WTC11 (cell line): ENCODE results near the gene CACNB1. TPM values are rescaled to one million over a fixed set of nuclear protein-coding genes. Genes with fewer than 3 reads are reported as not detected.
A peak's percentile ranks its signal among the peaks of the same experiment; 100 is the strongest.

Source experiments
- ATAC-seq: fragments of 200-7000 bp; cut with Tn5 transposase; 2 replicates; pipeline ENCODE4 v1.10.0; 2021; ENCODE audit warnings: mild to moderate bottlenecking, moderate library complexity
- CTCF ChIA-PET: fragments of 300-600 bp; sonication (Branson Sonifier 250); formaldehyde crosslinking; loops from one replicate; lab custom pipeline; 2021; ENCODE audit warnings: antibody characterized with exemption; lab: Charles Lee
- POLR2A ChIA-PET: fragments of 350-600 bp; sonication (Branson Sonifier 250); formaldehyde crosslinking; loops from one replicate; lab custom pipeline; 2021; ENCODE audit warnings: antibody characterized with exemption; lab: Charles Lee
- DNase-seq: peaks from one replicate; pipeline ENCODE4 v3.0.0; 2021; ENCODE audit warnings: low spot score
- H3K27ac Mint-ChIP-seq: 2 replicates; pipeline ENCODE4 v1.8.0; 2021; ENCODE audit warnings: mixed read lengths
- H3K27me3 Mint-ChIP-seq: 2 replicates; pipeline ENCODE4 v1.8.0; 2021; ENCODE audit warnings: low read depth, mild to moderate bottlenecking, moderate library complexity, mixed read lengths
- H3K36me3 Mint-ChIP-seq: 2 replicates; pipeline ENCODE4 v1.8.0; 2021; ENCODE audit warnings: mixed read lengths
- H3K4me1 Mint-ChIP-seq: 2 replicates; pipeline ENCODE4 v1.8.0; 2022; ENCODE audit warnings: mixed read lengths
- H3K4me3 Mint-ChIP-seq: 2 replicates; pipeline ENCODE4 v1.8.0; 2021; ENCODE audit warnings: mild to moderate bottlenecking, moderate library complexity, mixed read lengths
- H3K9me3 Mint-ChIP-seq: 2 replicates; pipeline ENCODE4 v1.8.0; 2021; ENCODE audit warnings: mixed read lengths
- ARID4B ChIP-seq: sonication (generic); formaldehyde crosslinking; IDR thresholded peaks from 2 replicates; pipeline ENCODE4 v1.8.0; 2023; ENCODE audit warnings: missing genetic modification reagents, mild to moderate bottlenecking, borderline replicate concordance
- ATF3 ChIP-seq: sonication (generic); formaldehyde crosslinking; conservative IDR thresholded peaks from 2 replicates; pipeline ENCODE4 v1.8.1; 2022; ENCODE audit warnings: mild to moderate bottlenecking, missing genetic modification reagents
- CDX4 ChIP-seq: fragments of 250-450 bp; sonication (Bioruptor Pico); IDR thresholded peaks from 2 replicates; pipeline ENCODE4 v1.9.0; 2021; ENCODE audit warnings: moderate library complexity, mild to moderate bottlenecking, inconsistent platforms, borderline replicate concordance
- E2F4 ChIP-seq: sonication (generic); formaldehyde crosslinking; IDR thresholded peaks from 2 replicates; pipeline ENCODE4 v1.8.1; 2022; ENCODE audit warnings: low read depth, mild to moderate bottlenecking, moderate library complexity, missing genetic modification reagents, borderline replicate concordance
- MXD4 ChIP-seq: fragments of 250-450 bp; sonication (Bioruptor Pico); IDR thresholded peaks from 2 replicates; pipeline ENCODE4 v1.8.0; 2021; ENCODE audit warnings: mild to moderate bottlenecking, moderate library complexity, borderline replicate concordance
- PRDM15 ChIP-seq: sonication (generic); formaldehyde crosslinking; IDR thresholded peaks from 2 replicates; pipeline ENCODE4 v1.8.0; 2022; ENCODE audit warnings: missing genetic modification reagents
- STAT6 ChIP-seq: sonication (generic); formaldehyde crosslinking; conservative IDR thresholded peaks from 2 replicates; pipeline ENCODE4 v1.8.1; 2023; ENCODE audit warnings: mild to moderate bottlenecking, low read depth, missing genetic modification reagents, moderate library complexity
- ZMAT4 ChIP-seq: fragments of 250-450 bp; sonication (Bioruptor Pico); IDR thresholded peaks from 2 replicates; pipeline ENCODE4 v1.9.0; 2021; ENCODE audit warnings: mild to moderate bottlenecking
- total RNA-seq: library from RNA; stranded (reverse); gene quantifications from 3 replicates; pipeline ENCODE4 v1.2.3, GENCODE V29; 2021

The CACNB1 gene
- total RNA-seq, 1 experiment from 2014 or later = 17.0 TPM

- no peak for TF ChIP-seq E2F4 (CRISPR knock-in tag)
- TF ChIP-seq CDX4 (CRISPR knock-in tag) = no peak
- TF ChIP-seq MXD4 (CRISPR knock-in tag) = no peak
- TF ChIP-seq ATF3 (CRISPR knock-in tag) = no peak
Measured at GRCh38 chr17:39156491-39156890, 41.0 kb downstream of the CACNB1 start (continued).

- ChIA-PET CTCF (interaction anchor here (1.6 to 6.8 kb wide), 3 partner anchors 10 to 89 kb away, joined by 5 to 130 read pairs (median 13); partner anchors contain the start of gene ARL5C), POLR2A (no interaction called here)
- Mint-ChIP-seq H3K27ac (no peak overlapping the region), H3K4me3 (peak overlapping the region; percentile 100), H3K4me1 (peaks cover 17% of the 10 kb centered on the region), H3K9me3 (no peaks in the 10 kb centered on the region), H3K27me3 (peaks cover 24% of the 10 kb centered on the region), H3K36me3 (0 out of 2 replicates have a peak, but pooled peaks cover 2% of the 10 kb centered on the region)
- TF ChIP-seq ARID4B (CRISPR knock-in tag) = no peak
- peak; percentile 87 for TF ChIP-seq PRDM15
- DNase-seq (no peak), ATAC-seq (no peak)
Measured at GRCh38 chr17:39155654-39156053, 41.8 kb downstream of the CACNB1 start.

- Mint-ChIP-seq H3K27me3 (peaks cover 43% of the 10 kb centered on the region), H3K4me1 (peaks cover 21% of the 10 kb centered on the region), H3K36me3 (0 out of 2 replicates have a peak, but pooled peaks cover 2% of the 10 kb centered on the region), H3K27ac (peak overlapping the region; percentile 13), H3K9me3 (no peaks in the 10 kb centered on the region), H3K4me3 (peak overlapping the region; percentile 100)
- ATAC-seq (peak; percentile 22), DNase-seq (peak; percentile 92)
- TF ChIP-seq STAT6 (no peak), ZMAT4 (CRISPR knock-in tag) (0 out of 2 replicates have a peak, but pooled peaks have one; percentile 27)
- ChIA-PET POLR2A (interaction anchor here (1.2 to 2.2 kb wide), 5 partner anchors 11 to 229 kb away, joined by 3 to 9 read pairs (median 5); no protein-coding TSS in a partner anchor), CTCF (interaction anchor here (0.5 to 6.8 kb wide), 44 partner anchors 12 to 390 kb away, joined by 3 to 191 read pairs (median 6); partner anchors contain the start of genes ARL5C, FBXO47, LASP1 and LASP1NB)
Measured at GRCh38 chr17:39153599-39154051, 43.8 kb downstream of the CACNB1 start.
